ENCODE data around the gene LAMC2.

LAMC2 gene

DNA sequence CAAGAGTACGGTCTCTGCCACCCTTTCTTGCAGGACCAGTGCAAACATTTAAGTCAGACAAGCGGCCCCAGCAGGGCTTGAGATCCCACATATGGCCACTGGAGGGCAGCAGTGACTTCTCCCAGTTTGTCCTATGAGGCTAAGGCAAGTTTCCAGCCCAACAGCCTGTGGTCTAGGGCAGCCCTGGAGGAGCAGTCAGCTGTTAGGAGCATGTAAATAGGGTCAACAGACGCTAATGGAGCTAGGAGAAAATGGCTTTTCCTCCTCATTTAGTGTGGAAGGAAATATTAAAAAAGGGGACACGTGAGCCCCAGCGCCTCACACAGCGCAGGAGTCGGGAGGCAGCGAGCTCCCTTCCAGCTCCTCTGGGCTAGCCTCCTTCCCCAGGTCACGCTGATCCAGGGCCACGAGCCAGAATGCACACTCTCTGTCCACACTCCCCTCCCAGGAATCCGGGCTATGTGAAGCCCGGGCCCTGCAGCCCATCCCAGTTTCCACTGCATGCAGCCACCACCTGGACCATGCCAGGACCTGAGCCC, 95.6 kb downstream of the LAMC2 start:
- no peak overlapping the region for H3K4me3 ChIP-seq (ENCODE audit: low read depth, low read length)
- TF ChIP-seq, protein P1, sequence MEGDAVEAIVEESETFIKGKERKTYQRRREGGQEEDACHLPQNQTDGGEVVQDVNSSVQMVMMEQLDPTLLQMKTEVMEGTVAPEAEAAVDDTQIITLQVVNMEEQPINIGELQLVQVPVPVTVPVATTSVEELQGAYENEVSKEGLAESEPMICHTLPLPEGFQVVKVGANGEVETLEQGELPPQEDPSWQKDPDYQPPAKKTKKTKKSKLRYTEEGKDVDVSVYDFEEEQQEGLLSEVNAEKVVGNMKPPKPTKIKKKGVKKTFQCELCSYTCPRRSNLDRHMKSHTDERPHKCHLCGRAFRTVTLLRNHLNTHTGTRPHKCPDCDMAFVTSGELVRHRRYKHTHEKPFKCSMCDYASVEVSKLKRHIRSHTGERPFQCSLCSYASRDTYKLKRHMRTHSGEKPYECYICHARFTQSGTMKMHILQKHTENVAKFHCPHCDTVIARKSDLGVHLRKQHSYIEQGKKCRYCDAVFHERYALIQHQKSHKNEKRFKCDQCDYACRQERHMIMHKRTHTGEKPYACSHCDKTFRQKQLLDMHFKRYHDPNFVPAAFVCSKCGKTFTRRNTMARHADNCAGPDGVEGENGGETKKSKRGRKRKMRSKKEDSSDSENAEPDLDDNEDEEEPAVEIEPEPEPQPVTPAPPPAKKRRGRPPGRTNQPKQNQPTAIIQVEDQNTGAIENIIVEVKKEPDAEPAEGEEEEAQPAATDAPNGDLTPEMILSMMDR (IDR thresholded peaks at IDR 0.05; ENCODE audit: borderline replicate concordance, insufficient read depth, low read depth, low read length): peak; percentile 82

DNA sequence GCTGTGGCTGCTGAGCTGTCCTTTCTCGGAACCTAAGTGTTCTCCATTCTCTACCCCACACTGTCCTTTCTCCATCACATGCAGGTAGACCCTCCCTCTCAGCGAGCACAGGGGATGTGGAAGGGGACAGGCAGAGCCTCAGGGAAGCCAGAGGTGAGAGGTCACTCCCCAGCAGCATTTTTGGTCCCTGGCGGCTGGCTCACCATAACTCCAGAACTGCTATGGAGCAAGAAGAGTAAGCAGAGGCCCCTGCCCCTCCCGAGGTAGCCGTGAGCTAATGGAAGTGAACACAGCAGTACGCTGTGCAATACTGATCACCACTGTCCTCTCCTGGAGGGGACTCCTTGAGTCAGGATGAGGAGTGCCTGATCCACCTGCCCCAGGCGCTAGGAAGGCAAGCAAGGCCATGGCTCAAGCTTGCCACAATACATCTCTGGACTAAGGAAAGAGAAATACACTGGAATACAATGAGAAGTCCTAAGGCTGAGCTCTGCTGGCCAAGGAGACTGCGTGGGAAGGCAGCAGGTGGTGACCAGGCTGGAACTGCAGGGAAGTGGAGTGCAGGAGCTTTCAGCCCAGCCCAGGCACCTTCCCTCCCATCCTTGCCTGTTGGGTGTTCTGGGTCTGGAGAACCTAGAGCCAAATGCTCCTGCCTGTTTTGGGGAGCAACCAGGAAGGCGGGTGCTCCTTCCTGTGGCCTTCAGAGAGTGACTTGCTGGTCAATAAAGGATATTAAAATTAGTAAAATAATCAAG, 96.2 kb downstream of the LAMC2 start:
- TF ChIP-seq, protein P1 (IDR thresholded peaks at IDR 0.05; ENCODE audit: borderline replicate concordance, insufficient read depth, low read depth, low read length): no peak
- no peak overlapping the region for H3K4me3 ChIP-seq (ENCODE audit: low read depth, low read length)

DNA sequence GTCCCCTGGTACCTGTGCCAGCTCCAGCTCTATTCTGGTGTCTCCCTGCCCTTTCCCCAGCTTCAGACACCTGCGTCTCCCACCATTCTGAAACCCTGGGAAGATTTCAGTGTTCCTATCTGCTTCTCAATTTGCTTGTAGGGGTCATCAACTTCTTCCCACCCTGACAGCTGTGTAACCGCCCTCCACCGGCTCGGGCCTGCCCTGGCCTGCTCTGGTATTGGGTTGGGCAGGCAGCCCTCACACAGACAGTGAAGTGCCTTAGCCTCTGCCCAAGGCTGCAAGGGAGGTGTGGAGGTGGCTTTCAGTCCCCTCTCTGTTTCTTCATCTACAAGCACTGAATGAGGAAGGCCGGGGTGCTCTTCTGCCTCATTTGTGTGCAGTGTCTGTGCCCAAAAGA, 97.2 kb downstream of the LAMC2 start:
- TF ChIP-seq, protein P1 (IDR thresholded peaks at IDR 0.05; ENCODE audit: borderline replicate concordance, insufficient read depth, low read depth, low read length): no peak
- H3K4me3 ChIP-seq (ENCODE audit: low read depth, low read length): no peak overlapping the region

DNA sequence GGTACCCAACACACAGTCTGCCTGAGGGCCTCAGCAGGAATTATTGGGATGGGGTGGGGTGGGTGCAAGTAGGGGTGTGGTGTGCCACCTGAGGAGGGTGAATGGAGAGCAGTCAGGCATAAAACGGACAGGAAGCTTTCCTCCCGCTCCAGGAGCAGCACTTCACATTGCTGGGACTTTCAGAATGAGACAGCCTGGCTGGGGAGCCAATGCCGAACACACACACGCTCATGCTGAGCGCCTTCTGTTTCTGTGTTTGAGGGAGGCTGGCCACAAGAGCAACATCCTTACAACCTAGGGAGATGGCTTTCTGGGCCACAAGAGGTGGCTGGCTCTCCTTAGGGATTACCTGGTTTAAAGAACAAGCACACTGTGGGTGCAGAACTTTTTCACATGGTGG, 98.0 kb downstream of the LAMC2 start:
- TF ChIP-seq, protein P1 (IDR thresholded peaks at IDR 0.05; ENCODE audit: borderline replicate concordance, insufficient read depth, low read depth, low read length): no peak
- no peak overlapping the region for H3K4me3 ChIP-seq (ENCODE audit: low read depth, low read length)

DNA sequence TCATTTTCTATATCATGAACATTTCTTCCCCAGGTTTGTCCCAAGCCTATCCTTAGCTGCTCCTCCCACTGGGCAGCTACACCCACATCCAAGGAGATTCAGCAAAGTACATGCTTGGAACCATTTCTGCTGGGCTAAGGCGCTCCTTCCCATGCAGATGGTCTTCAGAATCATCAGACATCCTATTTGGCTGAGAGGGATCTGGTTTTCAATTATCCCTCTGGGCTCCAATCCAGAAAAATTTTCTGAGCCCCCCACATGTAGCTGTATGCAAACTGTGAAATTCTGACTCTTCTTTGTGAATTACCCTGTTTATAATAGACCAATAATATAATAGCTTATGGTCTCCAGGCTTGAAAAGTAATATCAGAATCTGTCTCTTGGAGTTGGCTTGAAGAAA, 99.2 kb downstream of the LAMC2 start:
- TF ChIP-seq, protein P1 (IDR thresholded peaks at IDR 0.05; ENCODE audit: borderline replicate concordance, insufficient read depth, low read depth, low read length): no peak
- H3K4me3 ChIP-seq (ENCODE audit: low read depth, low read length): no peak overlapping the region

DNA sequence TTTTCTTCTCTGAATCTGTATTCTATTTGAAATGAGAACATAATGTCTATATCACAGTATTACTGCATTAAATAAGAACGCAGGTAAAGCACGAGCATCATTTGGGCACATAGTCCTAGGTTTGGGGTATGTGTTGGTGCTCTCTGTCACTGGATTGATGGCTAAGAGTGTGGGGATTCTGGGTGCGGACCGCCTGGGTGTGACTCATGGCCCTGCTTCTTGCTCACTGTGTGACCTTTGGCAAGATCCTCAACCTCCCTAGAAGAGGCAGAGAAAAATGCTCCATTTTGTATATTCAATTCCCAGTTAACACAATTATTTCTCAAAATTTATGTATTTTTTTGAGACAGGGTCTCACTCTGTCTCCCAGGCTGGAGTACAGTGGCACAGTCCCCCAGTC, 99.7 kb downstream of the LAMC2 start:
- TF ChIP-seq, protein P1 (IDR thresholded peaks at IDR 0.05; ENCODE audit: borderline replicate concordance, insufficient read depth, low read depth, low read length): no peak
- H3K4me3 ChIP-seq (ENCODE audit: low read depth, low read length): no peak overlapping the region

DNA sequence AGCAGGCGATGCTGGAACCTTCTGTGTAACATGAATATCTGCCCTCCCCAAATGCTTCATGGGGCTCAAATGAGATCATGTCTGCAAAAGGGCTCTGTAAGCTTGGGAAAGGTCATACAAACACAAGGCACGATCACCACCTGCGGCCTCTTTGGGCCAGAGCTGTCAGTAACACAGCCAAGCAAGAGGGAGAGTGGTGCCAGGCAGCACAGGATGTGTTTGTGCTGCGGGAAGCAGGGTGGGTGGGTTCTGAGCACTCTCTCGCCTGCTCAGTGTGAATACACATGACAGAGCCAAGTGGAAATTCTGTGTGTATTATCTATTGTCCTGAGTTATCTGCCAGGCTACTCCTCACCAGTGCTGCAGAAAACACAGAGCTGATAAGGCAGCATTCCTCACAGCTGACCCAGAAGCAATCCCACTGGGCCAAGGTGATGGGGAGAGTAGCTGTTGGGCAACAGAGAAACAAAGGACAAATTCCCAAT, 101.2 kb downstream of the LAMC2 start:
- TF ChIP-seq, protein P1 (IDR thresholded peaks at IDR 0.05; ENCODE audit: borderline replicate concordance, insufficient read depth, low read depth, low read length): no peak
- H3K4me3 ChIP-seq (ENCODE audit: low read depth, low read length): no peak overlapping the region

All from GM12875 (cell line).